Umbilical cord (tissue), 2 donors: ENCODE measurements around the gene KLK7. TPM values are rescaled to one million over a fixed set of nuclear protein-coding genes. Genes with fewer than 3 reads are reported as not detected.
A peak's percentile ranks its signal among the peaks of the same experiment; 100 is the strongest.

Experiments used
- DNase-seq: peaks from one replicate; pipeline ENCODE4 v3.0.0-alpha.2; 2015; ENCODE audit warnings: low spot score
- total RNA-seq: library from RNA; depleted of rRNA; stranded (reverse); fragments of >200 nt; gene quantifications from one replicate; pipeline ENCODE4 v1.2.3, GENCODE V29; 2014; ENCODE audit warnings: low replicate concordance; ENCODE audit not compliant: insufficient read depth

The KLK7 gene
- 0.72 TPM for total RNA-seq

DNA sequence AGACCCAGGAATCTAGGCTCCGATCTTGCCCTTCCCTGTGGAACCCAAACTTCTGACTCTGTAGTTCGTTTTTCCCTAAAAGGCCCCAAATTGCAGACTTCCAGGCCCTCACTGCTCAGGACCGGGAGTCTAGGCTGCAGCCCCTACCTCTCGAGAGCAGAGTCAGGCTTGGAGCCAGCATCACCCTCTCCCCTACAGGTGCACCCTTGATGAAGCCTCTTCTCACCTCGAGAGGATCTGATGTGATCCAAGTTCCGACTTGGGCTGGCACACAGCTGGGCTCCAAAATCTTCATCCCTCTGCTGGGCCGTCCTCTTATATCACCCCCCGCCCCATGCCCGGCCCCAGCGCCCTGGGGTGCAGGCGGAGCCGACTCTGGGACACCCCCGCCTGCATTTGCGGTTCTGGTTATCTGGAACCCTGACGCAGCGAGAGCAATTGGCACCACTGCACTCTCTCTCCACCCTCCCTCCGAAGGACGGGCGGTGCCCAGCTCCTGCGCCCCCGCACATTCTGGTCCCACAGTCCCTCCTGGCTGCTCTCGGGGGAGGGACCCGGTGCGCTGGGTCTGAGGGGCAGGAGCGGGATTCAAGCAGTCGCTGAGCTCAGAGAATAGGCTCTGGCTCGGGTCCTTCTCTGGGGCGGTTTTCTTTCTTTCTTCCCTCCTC is at the start of gene KLK7:
KLK7 (minus strand) TSS at position 293 of the 668 bp plus-strand sequence. CDS start 1,518 bp downstream, outside the sequence.
- no peak for DNase-seq

DNA sequence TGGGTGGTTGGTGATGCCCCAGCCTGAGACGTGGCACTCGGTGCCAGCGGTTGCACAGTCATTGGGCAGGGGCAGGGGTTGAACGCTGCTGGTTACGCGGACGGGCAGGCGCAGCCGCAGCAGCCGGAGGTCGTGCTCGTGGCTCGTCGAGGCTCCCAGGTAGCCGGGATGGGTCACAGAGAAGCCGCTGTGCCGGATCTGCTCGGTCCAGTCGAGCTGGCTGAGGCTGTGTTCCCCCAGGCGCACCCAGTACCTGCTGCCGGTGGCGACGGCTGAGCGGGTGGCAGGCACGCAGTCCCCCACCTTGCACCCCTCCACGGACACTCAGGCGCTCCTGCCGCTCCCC is 48.1 kb upstream of the KLK7 start:
- DNase-seq, result no peak

GRCh38 chr19:51031220-51031879 is 47.6 kb upstream of the KLK7 start:
- DNase-seq, result no peak

- DNase-seq, result no peak
These were observed 46.9 kb upstream of the KLK7 start for GRCh38 chr19:51030631-51031030.

DNA sequence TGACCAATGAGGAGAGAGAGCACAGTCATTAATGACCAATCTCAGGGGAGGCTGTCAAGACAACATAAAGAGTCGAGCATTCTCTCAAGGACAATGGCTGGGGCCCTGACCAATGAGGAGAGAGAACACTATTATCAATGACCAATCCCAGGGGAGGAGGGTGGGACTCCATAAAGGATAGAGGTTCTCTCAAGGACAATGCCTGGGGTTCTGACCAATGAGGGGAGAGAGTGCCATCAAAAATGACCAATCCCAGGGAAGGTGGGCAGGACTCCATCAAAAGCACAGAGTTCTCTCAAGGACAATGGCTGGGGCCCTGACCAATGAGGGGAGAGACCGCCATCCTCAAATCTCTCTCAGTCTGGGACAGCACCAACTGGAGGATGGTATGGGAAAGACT is 46.0 kb upstream of the KLK7 start:
- no peak for DNase-seq

- DNase-seq, result no peak
These were observed 44.2 kb upstream of the KLK7 start for GRCh38 chr19:51027873-51028272.

DNA sequence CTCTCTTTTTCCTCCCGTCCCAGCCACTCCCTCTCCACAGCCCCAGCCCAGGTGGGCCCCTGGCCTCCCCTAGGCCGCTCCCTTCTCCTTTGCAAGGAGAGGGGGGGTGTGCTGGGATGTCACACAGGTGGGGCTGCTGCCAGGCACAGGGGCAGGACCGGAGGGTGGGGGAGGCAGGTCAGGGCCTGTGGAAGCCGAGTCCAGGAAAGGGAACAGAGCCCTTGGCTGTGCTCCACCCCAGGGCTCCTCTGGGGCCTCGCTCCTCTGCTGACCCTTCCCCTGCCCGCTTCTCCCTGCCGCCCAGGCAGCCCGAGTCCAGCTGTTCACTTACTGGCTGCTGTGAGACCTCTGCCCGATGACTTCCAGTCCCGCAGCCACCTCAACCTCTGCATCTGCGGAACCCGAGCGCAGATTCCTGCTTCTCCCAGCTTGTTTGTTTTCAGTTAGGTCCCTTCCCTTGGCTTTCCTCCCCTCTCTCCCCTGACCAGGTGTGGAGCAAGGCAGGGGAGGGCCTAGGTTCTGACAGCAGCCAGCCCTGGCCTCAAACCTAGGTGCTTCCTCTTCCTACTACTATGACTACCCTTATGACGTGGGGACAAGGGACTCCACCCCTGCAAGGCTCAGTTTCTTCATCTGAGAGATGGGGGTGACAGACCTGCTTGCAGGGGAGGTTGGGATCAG is 43.5 kb upstream of the KLK7 start:
- DNase-seq, result no peak

GRCh38 chr19:51026554-51026831 is 42.8 kb upstream of the KLK7 start, which contains the start of gene KLK11:
TSS of gene KLK11 (minus strand) at chr19:51026616. CDS start at chr19:51025631, 985 bp downstream.
- no peak for DNase-seq

DNA sequence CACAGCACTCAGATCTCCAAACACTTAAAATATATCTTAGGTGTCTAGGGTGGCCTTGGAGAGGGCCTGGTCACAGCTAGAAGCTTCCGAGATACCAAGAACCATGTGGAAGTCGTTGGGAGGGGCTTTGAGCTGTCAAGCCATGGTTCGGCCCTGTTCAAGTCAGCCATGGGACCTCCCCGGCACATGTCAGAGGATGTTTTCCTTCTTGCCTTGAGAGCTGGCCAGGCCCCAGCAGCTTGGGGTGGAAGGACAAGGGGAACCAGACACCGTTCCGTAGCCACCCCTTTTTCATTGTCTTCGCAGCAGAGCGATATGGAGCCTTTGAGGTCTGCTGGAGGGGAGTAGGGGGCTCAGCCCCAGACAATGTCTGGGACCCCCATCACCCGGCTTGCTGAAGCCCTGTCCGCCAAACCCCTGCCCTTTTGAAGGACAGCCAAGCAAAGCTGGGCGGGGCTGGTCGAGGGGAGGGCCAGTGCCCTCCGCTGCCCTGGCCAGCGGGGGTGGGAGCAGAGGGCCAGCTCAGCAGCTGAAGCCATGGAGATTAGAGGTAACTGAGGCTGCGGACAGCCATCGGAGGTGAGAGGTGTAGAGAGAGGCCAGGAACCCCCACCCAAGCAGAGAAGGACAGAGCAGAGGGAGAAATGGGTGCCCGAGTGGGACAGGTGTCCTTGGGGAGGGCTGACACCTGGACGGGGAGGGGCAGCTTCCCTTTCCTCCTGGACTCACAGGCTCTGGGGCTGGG is 42.3 kb upstream of the KLK7 start:
- no peak for DNase-seq

- DNase-seq, result no peak
These were observed 41.7 kb upstream of the KLK7 start for GRCh38 chr19:51025401-51025800.

- no peak for DNase-seq
These were observed 41.2 kb upstream of the KLK7 start for GRCh38 chr19:51024924-51025323.

DNA sequence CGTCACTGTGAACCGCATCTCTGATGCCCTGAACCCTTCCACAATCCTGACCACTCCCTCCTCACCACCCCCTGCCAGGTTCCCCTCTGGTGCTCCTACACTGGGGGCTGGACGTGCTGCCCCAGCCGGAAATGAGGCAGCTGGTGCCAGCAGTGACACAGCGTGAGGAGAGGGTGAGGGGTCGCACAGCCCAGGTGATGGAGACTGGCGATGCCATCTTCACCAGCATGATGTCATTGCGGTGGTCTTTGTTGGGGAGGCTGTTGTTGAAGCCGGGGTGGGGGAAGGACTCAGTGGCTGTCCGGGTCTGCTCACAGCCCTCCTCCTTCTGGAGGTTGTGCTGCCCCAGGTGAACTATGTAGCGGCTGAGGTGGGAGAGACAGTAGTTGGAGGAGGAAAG is 40.2 kb upstream of the KLK7 start:
- no peak for DNase-seq

GRCh38 chr19:51022526-51022925 is 38.8 kb upstream of the KLK7 start:
- DNase-seq, result no peak

- peak; percentile 52 for DNase-seq
These were observed 37.4 kb upstream of the KLK7 start for GRCh38 chr19:51020988-51021651.

DNA sequence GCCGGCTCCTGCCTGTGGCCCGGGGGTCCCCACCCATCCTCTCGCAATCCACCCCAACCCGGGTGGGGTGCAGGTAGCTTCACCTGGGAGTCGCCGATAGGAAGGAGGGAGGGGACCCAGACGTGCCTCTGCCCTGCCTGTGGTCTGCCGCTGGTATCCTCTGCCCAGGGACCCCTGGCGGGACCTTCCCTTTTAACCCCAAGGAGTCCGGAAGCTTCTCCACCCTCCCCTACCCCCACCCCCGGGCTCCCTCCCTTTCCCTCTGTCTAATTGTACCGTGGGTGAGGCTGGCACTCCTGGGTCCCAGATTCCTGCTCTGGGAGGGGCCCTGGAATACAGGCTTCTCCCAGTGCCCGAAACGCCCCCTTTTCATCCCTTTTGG is 35.8 kb upstream of the KLK7 start, which contains the start of gene KLK10:
KLK10 (minus strand) TSS at position 166 of the 382 bp plus-strand sequence. CDS start 579 bp downstream, outside the sequence.
- no peak for DNase-seq

DNA sequence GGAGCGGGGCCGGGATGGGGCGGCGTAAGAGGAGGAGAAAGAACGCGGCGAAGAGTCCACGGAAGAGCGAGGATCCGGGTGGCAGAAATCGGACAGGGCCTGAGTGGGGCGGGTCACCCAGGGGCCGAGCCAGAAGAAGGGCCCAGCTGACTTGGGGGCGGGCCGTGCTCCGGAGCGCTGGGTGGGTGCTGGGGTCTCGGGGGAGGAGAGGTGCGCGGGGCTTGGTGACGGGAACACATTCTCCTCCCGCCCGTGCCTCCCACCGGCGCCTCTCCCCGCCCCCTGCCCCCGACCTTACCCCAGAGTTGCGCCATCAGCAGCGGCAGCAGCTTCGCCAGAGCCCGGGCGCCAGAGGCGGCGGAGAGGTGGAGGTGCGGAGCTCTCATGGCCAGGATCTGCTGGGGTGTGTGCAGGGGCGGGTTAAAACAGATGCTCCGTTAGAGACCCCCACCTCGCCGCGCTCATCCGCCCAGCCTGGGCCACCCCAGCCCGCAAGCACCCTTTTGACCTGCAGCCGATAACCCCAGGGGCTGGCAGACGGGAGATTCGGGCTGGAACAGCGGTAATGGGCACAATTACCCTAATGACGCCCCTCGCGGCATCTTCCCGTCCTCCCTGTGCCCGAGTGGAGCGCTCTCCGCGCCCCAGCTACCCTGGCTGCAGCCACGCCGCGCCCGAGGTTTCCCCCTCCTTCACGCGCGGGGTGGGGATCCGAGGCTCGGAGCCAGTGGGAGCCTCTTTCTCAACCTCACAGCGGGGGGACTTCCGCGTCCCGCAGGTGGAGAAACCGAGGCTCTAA is 35.2 kb upstream of the KLK7 start:
- no peak for DNase-seq

- DNase-seq, result peak; percentile 18
These were observed 33.3 kb upstream of the KLK7 start for GRCh38 chr19:51016798-51017683.

- no peak for DNase-seq
These were observed 32.1 kb upstream of the KLK7 start for GRCh38 chr19:51015691-51016267.

DNA sequence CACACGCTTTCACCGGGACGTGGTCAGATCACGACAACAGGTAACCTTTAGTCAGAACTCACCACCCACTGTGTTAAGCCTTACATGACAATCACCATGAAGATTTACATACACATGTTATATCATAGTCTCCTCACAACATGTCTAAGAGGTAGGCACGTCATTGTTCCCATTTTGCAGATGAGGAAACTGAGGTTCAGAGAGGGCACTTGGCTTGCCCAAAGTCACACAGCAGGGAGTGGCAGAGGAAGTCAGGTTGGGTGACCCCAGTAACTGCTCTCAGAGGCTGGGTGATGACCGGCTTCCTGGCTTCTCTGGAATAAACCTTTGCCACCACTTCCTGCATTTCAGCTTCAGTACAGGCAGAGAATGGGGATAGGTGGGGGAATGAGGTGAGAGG is 30.5 kb upstream of the KLK7 start:
- no peak for DNase-seq
